IPS DF 4.7 (cell line): Measurements from ENCODE around the gene CAMSAP1.

ENCODE experiments used
- DNase-seq: peaks from one replicate; pipeline ENCODE4 v3.0.0-alpha.2; 2013; ENCODE audit warnings: low spot score; ENCODE audit errors: extremely low read depth

CAMSAP1 gene

DNA sequence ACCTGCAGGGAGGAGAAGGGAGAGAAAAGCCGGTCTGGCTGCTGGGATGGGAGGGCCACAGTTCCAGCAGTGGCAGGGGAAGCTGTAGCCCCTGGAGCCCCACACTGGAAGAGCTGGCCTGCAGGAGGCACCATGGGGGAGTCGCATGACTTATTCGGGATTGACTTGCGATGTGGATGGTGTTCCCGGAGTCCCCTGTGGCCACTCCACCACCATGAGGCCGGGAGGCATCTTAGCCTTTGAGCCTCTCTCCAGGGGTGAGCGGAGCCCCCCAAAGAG is 113.3 kb downstream of the CAMSAP1 start:
- DNase-seq, result no peak

DNA sequence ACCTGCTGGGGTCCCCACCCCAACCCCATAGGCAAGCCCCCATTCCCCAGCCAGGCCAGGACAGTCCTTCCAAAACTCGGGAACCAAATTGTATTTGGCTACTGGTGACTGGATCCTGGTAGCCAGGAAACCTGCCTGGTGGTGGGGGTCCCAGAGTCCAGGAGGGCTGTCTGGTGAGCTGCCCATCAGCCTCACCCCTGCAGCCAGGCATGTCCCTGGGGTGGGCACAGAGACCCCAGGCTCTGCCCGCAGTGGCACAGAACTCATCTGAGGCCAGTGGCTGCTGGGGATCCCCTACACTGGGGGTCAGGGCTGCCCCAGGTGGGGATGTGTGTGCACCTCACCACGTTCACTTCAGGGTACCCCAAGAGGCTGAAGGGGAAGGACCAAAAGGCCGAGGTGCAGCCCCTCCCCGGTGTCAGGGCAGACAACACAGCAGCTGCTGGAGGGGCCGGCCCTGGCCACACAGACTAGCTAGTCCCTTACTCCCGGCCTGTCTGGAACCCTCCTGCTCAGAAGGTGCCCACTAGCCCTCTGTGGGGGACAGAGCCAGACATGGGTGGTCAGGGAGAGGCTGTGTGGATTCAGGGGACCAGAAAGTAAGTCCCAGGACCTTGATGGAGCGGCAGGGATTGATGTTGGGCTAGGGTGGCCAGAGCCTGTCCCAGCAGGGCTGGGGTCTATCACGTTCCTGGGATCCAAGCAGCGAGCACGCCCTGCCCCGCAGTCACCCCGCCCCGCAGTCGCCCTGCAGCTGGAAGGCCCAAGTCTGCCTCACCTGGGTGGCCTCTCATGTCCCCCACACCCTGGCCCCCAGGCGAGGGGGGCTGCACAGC is 113.9 kb downstream of the CAMSAP1 start:
- no peak for DNase-seq

DNA sequence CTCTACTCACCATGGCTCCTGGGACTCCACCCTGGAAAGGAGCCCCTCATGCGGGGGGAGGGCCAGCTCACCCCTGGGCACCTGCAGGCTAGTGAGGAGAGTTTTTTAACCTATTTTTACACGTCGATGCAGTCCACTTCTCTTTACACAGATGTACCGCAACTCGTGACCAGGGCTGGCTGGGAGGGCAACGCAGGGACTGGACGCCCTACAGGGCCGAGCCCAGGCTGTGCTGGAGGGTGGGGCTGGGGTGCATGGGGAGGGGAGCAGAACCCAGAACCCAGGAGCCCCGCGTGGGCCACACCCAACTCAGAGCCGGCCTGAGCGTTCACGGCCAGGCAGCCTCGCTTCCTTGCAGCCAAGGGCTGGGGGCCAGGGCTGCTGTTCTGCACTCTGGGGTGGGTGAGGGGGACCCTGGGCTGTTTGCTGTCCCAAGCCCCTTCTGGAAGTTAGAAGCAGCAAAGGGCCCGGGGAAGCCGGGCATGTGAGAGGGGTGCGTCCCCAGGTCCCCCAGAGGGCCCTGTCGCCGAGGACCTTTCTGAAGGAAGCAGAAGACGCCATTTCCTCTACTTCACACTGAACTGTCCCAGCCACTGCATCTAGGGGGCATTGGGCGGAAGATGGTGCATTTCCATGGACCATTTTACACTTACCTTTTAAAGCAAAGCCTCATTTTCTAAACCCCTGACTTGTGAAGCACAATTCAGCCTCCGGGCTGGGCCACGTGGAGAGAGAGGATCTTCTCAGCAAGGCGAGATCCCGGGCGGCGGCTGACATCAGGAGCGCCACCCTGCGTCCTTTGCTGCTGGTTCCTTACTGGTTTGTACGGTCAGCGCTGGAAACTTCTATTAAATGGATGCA is 114.8 kb downstream of the CAMSAP1 start:
- no peak for DNase-seq

DNA sequence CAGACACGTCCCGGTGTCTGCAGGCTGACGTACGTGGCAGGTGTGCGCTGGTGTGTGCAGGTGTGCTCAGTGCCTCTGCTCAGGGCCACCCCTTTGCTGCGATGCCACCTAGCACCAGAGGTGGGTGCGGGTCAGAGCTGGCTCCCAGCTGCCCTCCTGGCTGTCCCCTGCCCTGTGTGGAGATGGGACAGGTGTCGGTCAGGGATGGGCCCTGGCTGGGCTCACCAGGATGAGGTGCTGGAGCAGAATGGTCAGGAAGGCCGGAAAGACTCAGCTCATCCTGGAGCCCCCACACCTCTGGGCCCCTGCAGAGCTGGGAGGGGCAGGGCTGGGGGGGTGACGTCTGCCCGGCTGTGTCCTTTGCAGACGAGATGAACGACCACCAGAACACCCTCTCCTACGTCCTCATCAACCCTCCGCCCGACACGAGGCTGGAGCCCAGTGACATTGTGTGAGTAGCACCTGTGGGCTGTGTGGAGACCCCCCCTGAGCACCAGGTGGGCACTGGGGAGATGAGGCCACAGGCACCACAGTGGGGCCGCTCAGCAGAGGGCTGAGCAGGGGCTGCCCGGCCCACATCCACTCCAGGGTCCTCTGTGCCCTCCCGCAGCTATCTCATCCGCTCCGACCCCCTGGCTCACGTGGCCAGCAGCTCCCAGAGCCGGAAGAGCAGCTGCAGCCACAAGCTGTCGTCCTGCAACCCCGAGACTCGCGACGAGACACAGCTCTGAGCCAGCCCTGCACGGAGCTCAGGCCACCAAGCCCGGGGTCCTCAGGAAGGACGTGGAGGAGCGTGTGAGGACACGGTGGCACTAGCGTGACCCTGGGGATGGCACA is 115.7 kb downstream of the CAMSAP1 start:
- no peak for DNase-seq

DNA sequence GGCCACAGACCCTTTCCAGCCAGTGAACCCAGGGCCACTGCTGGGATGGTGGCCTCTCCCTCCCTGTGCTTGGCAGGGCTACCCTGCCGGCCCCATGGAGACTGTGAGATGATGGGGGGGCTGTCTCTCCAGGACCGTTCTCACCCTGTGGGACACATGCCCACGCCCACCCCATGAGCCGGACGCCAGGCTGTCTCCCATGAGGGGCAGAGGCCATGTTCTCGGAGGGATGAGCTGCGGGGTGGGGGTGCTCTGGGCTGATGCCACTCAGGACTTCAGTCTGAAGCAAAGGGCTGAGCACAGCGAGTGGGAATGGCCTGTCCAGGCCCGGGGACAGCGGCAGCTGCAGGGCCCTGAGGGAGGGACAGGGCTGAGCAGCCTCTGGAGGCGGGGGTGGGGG is 116.5 kb downstream of the CAMSAP1 start:
- DNase-seq, result no peak

DNA sequence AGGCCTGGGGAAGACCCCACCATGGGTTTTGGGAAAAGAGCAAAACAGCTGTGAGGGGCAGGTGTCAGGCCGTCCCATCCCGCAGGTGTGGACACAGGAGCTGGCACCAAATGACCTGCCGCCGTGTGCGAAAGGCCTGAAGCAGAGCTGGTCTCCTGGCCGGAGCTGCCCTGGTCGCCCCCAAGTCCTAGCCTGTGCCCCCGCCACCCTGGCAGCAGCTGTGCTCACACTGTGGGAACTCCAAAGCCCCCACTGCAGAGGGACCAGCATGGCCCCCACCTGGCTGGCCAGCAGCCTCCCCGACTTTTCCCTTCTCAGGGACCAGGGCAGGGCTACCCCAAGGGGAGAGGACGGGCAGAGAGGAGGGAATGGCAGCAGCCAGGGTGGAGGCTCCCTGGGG is 117.0 kb downstream of the CAMSAP1 start:
- DNase-seq, result no peak

DNA sequence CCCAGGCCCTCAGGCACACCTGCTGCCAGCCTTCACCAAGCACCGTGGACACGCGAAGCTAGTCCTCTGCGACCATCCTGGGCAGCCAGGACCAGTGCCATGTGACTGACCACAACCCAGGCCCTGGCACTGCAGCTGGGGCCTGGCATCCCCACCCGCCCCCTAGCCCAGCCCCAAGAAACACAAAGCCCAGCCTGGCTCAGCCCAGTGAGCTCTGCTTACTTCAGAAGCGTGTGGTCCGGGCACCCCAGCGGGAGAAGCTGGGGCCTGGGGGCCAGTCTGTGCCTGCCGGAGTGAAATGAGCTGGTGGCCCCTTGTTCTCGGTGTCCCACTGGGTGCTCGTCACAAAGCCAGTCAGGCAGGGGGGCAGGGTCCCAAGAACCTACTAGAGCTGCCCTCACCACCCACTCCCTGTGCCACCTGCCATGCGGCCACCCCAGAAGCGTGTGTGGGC is 117.5 kb downstream of the CAMSAP1 start:
- DNase-seq, result no peak

DNA sequence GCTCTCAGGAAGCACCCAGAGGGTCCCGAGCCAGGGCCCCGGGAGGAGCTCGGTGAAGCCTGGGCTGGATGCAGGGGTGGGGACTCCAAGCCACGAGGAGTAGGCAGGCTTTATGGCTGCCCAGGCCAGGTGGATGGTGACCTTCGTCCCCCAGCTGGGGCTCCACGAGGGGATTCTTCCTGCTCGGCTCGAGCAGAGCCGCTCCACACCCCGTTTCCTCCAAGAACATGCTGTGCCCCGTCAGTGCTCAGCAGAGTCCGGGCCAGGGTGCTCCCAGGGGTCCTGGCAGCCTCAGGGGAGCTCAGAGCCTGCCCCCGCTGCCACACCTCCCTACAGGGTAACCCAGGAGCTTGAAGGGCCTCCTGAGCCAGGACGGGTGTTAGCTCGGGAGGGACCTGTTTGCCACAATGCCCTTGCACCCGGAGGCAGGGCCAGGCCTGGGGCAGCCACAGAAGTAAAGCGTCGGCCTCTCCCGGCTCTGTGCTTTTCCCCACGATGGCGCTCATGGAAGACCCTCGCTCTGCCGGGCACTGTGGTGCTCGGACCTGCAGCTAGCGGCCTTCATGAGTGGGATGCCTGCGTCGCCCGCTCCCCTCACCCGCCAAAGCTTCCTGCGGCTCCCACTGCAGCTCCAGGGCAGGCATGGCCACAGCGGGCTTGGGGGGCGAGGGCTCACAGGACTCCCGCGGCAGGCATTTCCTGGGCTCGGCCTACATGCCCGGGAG is 118.6 kb downstream of the CAMSAP1 start:
- DNase-seq, result no peak

DNA sequence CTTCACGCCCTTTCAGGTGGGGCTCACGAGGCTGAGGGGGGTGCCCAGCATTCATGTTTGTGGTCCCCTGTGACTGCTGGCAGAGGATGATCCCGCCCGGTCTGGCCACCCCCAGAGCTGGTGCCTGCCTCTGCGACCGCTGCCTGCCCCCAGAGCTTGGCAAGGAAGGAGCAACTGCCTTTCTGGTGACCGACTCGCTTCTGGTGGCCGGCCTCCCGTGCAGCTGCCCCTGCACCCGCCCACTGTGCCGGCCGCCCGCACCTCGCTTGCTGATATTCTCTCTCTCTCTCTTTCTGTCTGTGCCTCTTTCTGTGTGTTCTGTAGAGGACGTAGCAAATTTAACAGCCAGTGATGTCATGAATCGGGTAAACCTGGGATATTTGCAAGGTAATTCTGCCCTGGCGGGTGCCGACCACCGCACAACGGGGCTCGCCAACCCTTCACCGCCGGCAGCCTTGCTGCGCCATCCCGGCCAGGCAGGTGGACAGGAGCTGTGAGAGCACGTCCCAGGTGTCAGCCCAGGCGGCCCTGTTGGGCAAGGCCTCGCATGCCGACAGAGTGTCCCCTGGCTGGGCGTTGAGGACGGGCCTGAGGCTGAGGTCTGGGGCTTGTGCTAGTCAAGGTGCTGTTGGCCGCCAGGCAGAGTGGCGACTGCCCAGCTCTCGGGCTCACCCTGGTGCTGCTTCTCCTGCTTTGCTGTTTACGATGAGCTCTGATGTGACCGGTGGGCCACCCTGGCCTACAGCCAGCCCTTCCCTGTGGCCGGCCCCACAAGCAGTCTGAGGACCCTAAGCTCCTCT is 119.4 kb downstream of the CAMSAP1 start:
- no peak for DNase-seq

DNA sequence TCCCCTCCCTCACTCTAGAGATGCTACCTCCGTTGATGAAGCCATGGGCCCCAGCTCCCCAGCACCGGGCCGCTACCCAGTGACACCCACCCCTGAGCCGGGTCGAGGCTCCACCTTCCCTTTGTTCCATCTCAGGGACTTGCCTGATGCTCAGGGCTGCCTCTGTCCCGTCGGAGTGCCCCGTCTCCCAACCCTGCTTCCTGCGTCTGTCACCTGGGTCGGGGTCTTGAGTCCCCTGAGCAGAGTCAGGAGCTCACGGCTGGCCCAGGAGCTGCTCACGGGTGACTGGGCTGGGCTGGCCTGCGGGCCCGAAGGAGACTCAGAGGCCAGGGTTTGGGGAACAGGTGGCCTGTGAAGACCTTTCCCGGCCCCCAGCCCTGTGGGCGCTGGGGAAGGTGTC is 120.0 kb downstream of the CAMSAP1 start:
- DNase-seq, result no peak

DNA sequence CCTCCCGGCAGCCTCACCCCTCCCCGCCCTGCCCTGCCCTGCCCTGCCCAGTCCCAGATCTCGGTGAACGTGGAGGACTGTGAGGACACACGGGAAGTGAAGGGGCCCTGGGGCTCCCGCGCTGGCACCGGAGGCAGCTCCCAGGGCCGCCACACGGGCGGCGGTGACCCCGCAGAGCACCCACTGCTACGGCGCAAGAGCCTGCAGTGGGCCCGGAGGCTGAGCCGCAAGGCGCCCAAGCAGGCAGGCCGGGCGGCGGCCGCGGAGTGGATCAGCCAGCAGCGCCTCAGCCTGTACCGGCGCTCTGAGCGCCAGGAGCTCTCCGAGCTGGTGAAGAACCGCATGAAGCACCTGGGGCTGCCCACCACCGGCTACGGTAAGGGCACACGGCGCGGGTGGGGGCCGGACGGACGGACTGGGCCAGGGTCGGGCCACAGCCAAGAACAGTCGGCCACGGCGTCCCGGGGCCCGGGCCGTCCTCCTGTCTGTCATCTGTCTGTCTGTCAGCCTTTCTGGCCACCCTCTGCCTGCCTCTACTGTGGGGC is 121.1 kb downstream of the CAMSAP1 start:
- no peak for DNase-seq

DNA sequence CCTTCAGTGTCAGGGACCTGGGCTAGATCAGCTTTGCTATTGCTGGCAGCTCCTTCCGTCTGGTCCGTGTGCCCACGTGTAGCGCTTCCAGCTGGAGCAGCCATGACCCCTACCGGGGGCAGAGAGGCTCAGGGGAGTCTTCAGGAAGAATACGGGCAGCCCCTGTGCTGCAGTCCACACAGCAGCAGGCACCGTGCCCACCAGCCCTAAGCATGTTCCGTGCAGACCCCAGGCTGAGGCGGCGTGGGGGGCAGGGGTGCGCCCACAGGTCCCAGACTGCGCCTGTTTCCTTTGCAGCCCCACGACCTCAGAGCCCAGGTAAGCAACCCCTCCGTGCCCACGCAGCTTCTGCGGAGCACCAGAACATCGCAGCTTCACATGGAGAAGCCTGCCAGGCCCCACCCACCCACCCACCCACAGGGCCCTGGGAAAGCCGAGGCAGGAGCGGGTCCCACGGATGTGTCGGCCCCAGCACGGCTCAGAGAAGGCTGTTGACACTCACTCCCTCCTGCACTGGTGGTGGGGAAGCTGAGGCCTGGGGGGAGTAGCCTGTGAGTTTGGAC is 122.3 kb downstream of the CAMSAP1 start:
- DNase-seq, result no peak

DNA sequence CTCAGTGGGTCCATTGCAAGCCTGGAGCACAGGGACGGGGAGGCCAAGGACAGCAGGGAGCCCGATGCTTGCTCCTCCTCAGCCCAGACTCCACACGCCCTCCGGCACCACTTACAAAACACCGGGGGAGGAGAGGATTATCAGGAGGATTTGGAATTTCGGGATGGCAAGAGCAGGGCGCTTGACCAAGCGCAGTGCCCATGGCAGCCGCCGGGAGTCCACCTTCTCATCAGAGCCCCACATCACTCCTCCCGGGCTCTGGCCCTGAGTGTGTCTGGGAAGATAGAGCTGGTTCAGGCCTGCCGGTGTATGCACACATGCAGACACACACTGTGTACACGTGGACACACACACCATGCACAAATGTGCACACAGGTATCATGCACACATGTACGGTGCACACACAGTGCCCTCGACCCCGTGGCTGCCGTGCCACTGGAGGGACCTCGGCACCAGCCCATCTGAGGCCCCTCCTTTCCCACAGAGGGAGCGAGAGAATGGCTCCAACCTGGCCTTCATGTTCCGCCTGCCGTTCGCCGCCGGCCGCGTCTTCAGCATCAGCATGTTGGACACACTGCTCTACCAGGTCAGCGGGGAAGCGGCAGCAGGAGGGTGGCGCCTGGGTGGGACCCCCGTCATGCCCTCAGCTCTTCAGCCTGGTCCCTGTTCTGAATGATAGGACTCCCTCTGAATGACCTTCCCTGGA is 123.7 kb downstream of the CAMSAP1 start:
- no peak for DNase-seq

DNA sequence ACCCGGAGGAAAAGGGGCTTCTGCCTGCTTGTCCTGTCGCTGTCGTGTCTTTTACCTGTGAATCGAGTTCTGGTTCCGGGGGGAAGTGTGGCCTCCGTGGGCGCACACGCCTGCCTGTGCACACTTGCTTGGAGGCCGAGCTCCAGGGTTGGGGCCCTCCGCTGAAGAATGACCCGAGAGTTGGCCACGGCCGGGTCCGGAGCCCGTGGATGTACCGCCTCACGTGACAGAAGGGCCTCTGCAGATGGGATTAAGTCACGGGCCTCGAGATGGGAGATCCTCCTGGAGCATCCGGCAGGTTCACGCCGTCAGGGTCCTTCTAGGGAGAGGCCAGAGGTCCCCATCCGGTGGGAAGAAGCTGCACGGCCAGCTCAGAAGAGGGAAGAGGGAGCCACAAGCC is 124.4 kb downstream of the CAMSAP1 start:
- DNase-seq, result no peak

DNA sequence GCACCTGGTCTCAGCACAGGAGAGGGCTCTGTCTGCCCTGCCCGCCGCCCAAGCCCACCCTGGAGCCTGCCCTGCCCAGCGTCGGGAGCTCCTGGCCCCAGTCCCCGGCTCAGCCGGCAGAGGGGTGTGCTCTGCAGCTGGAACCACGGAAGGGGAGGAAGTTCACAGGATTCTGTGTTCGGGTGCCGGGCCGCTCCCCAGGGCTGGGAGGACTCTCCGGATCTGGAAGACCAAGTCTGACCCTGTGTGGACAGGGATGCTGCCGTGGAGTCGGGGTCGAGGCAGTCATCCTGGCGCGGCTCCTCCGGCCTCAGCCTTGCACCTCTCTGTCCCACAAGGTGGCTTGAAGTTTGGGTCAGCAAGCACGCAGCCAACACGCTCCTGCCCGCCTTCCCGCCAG is 126.7 kb downstream of the CAMSAP1 start:
- DNase-seq, result no peak

DNA sequence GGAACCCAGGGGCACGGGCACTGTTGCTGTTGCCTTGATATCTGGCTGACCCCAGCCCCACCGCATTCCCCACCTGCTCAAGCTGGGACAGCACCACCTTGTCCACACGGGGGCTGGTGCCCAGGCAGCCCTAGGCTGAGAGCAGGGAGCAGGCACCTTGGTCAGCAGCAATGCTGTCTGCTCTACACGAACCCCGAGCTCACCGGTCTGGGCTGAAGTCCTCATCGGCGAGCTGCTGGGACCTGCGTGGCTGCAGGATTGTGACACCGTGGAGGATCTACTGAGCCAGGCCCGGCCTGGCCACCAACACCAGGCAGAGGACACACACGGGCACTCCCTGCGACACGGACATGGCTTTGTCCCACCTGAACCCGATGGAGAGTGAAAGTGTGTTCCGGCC is 127.3 kb downstream of the CAMSAP1 start:
- DNase-seq, result no peak

DNA sequence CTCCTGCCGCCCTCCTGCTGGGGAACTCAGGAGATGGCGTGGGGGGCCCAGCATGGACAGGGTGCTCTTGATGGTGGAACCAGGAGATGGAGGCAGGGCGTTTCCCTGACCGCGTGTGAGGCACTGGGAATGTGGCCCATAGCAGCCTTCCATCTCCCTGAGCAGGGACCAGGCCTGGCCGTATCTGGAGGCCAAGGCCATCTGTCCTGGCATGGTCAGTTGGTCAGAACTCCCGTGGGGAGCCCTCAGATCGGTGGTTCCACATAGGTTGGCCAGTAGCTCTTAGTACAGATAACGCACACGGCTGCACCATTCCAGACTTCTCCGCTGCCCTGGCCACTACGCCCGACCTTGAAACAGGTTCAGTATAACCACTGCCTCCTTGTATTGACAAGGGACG is 127.8 kb downstream of the CAMSAP1 start:
- no peak for DNase-seq

DNA sequence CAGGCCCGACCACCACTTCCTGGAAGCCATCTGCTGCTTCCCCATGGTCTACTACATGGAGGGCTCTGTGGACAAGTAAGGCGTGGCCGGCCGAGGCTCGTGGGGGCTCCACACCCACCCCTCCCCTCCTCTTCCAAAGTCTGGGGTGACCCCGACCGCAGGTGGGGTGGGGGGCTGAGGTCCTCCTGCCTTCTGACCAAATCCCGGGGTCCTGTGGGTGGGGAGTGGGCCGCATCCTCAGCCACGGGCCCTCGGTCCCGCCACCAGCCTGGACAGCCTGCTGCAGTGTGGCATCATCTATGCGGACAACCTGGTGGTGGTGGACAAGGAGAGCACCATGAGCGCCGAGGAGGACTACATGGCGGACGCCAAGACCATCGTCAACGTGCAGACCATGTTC is 128.9 kb downstream of the CAMSAP1 start:
- no peak for DNase-seq

DNA sequence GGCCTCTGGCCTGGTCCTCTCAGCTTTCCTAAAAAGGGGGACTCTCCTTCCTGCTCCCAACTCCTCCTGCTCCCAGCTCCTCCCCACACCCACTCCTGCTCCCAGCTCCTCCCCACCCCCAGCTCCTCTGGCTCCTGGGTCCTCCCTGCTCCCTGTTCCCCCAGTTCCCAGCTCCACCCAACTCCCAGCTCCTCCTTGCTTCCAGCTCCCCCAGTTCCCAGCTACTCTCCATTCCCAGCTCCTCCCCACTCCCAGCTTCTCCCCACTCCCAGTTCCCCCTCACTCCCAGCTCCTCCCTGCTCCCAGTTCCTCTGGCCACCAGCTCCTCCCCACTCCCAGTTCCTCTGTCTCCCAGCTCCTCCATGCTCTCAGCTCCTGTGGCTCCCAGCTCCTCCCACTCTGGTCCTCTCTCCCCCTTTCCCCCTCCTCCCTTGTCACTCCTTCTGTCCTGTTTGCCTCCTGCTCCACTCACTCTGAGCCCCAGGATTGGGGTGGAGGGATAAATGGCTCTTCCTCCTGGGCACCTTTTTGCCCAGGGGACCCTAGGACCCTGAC is 129.6 kb downstream of the CAMSAP1 start:
- DNase-seq, result no peak
